HPDE6-E6E7 (cell line): ENCODE data around the gene NOL7.

Experiments used
- DNase-seq: peaks from one replicate; pipeline ENCODE4 v3.0.0; 2011; ENCODE audit warnings: missing footprints; ENCODE audit errors: extremely low spot score

The NOL7 gene

DNA sequence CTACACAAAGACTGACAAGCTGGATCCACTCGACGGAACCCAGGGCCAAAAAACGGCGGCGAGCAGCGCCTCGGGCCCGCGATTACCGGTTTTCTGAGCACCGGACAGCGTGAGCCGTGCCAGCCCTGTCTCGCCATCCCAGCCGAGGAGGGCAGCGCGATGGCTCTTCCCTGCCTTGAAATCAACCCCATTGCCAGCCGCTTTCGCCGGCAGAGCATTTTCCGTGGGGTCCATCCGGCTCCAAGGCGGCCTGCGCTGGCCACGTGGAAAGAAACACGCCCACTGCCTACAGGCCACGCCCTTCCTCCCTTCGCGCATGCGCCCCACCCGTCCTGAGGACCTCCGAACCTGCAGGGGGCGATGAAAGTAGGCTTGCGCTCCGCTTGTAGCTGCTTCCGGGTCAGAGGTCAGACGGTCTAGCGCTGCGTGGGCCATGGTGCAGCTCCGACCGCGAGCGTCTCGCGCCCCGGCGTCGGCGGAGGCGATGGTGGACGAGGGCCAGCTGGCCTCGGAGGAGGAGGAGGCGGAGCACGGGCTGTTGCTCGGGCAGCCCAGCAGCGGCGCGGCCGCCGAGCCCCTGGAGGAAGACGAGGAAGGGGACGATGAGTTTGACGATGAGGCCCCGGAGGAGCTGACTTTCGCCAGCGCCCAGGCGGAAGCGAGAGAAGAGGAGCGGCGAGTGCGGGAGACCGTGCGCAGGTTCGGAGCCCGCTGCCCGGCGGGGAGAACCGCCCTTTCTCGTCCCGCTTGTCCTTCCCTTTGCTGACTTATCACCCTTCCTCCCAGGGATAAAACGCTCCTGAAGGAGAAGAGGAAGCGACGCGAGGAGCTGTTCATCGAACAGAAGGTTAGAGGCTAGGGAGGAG lies at the start of gene NOL7:
Gene NOL7, plus strand, starts transcription at position 410 of the 866 bp plus-strand sequence. Its CDS starts 24 bp downstream, at position 434.
- DNase-seq = peak; percentile 88

DNA sequence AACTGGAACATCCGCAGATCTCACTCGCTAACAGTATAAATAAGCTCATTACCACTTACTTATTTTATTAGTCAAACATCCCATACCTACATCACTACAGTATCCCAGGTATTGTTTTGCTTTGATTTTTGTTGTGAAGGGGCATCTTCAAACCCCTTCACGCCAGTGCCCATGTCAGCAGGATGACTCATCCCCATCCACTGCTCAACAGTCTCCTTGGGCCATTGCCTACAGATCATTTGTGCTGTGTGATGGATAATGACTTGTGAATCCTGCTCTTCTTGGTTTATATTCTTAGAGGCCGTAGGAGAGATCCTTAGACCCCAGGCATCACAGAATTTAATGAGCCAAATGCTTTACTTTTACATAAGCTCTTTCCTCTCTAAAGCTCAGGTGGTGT lies 49.2 kb upstream of the NOL7 start:
- DNase-seq = no peak

DNA sequence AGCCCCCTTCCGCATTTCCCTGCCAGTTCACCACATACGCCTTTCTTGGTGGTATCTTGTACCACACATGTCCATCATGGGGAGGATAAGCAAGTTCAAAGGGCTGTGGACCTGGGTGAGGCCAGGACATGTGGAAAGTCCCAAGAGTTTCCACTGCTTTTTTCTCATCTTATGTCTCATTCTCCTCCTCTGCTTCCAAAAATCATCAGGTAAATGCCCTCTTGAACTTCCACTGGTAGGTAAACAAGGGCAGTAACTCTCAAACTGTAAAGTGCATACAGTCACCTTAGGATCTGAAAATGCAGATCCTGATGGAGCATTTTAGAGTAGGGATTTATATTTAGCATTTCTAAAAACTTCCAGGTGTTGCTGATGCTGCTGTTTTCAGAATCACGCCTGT lies 48.6 kb upstream of the NOL7 start:
- no peak for DNase-seq

DNA sequence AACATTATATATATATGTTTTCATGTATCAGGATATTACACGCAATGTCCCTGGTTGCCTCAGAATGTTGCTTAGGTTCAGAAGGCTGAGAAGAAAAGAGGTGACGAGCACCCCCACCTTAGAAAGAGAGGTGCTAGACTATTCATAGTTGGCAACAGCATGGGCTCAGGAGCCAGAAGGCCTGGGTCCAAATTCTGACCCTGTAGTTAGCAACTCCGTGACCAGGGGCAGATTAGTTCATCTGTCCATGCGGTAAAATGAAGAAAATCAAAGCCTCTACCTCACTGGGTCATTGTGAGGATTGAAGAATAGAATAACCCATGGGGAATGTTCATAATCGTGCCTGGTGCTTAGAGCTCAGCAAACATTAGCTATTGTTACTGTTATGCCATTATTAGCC lies 46.2 kb upstream of the NOL7 start:
- DNase-seq = no peak

DNA sequence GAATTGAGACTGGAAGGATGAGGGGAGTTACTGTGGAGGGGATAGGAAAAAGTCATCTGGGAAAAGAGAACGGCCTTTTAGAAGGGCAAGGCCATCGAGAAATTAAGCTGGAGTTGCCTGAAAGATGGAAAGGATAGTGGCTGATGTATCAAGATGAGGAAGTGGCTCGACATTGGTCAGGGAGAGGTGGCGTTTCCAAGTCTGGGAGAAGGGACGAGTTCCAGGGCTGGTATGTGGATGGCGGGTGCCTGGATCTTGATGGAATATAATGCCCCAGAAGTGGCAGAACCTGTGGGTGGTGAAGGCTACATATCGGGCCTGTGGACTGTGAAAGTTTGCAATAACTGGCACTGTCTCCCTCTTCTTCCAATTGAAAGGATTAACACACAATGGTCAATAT lies 42.9 kb upstream of the NOL7 start:
- DNase-seq = no peak

DNA sequence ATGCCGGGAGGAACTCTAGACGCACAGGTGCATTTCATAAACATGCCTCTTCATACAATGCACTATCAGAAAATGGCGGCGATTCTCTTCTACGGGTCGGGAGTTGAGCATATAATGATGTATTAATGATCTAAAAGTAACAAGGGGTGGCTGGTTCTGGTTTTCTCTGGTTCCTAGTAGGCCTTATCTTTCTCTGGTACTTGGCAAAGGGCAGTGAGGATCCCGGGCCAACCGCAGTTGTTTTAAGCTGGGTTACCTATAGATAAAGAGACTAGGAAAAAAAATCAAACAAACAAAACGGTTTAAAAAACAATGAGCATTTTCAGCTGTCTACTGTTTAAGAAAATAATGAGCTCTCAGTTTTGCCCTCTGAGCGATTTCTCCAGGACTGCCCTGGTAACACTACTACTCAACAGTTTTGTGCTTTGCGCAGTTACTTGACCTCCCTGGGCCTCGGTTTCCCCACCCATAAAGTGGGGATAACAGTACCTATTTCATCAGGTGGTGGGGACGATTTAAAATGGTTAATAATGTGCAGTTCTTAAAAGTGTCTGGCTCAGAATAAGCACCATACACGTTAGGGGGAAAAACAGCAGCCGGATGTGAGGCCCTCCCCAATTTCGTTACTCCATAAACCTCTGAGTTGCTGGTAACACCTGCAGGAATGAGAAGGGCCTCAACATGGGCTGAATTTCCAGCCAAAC lies 42.0 kb upstream of the NOL7 start:
- DNase-seq = no peak

DNA sequence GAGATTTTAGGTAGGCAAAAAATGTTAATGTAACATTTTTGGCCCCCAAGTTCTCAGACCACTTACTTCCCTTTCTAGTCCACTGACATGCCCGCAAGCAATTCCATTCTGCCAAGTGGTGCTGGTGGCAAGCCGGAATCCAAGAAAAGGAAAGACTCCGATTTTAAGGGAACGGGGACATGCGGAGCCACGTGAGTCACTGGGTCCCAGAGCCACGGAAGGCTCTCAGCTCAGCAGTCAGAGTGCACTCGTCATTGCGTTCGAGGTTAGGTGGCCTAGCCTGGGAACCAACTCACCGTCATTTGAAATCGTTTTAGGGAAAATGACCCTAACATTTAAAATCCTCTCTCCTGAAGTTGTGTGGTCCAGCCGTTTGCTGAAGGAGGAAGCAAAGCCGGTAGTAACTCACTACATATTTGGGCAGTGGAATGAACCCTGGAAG lies 41.4 kb upstream of the NOL7 start:
- peak; percentile 19 for DNase-seq

DNA sequence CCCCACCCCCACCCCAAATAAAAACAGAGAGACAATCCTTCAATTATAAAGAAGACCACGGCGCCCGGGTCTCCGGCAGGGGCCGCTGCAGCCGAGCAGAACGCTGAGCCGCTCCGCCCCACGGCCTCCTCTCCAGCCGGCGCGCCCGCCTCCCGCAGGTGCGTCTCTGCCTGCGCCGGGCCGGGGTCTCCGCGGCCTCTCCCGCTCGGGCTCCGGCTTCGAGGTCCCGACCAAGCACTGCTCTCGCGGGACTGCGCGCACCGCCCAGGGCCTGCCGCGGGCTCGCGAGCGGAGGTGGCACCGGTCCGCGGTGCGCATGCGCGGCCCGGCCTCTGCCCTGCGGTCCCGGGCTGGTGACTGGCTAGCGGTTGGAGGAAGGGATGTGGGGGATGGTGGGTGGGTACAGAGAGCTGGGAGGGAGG lies 41.0 kb upstream of the NOL7 start:
- DNase-seq = peak; percentile 96

DNA sequence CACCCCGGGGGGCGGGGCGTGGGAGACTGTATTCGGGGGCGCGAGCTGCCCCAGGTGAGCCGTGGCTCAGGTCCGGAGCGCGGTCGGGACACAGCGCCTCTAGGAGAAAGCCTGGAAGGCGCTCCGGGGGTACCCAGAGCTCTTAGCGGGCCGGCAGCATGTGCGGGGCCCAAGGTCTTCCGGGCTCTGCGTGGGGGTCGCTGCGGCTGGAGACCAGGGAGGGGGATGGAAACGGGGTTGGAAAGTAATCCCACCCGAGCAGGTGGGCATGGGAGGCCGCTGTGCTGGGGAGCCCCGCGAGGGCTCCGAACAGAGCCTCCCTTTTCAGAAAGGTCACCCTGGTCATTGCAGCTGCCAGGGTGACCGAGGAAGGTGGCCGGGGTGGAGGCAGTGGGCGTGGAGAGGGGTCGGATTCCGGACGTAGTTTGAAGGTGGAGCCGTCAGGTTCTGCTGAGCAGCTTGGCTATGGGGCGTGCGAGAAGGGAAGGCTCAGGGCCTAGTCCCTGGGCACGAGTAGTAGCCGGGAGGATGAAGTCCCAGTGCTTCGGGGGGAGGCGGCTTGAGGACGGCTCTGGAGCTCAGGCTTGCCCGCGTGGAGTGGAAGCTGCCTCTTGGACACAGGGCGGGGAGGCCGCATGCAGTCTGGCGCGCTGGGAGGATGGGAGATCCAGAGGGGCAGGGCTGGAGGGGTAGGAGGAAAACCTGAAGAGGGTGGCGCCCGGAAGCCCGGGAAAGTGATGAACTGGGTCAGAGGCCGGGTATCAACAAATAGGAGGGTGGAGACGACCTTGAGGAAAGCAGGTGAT lies 40.4 kb upstream of the NOL7 start, which contains the start of gene SIRT5:
Gene SIRT5, plus strand, starts transcription at position 31 of the 806 bp plus-strand sequence. CDS start 9,510 bp downstream, outside the sequence.
- DNase-seq = peak; percentile 78

DNA sequence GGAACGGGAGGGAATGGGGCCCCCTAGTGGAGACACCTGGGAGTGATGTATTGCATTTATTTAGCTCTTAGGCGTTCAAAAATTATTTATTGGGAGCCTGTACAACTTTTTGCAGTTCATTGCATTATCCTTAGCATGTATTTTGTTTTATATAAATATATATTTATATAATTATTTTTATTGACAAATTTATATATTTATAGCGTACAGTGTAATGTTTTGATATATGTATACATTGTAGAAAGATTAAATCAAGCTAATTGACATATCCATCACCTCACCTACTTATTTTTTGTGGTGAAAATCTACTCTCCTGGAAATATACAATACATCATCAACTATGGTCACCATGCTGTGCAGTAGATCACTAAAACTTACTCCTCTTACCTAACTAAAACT lies 39.8 kb upstream of the NOL7 start:
- no peak for DNase-seq

DNA sequence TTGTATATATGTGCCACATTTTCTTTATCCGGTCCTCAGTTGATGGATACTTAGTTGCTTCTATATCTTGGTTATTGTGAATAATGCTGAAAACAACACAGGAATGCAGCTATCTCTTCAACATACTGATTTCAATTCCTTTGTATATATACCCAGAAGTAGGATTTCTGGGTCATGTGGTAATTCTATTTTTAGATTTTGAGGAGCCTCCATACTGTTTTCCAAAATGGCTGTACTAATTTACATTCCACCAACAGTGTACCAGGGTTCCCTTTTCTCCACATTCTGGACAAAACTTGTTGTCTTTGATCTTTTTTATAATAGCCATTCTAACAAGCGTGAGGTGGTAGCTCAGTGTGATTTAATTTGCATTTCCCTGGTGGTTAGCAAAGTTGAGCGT lies 39.1 kb upstream of the NOL7 start:
- DNase-seq = no peak

DNA sequence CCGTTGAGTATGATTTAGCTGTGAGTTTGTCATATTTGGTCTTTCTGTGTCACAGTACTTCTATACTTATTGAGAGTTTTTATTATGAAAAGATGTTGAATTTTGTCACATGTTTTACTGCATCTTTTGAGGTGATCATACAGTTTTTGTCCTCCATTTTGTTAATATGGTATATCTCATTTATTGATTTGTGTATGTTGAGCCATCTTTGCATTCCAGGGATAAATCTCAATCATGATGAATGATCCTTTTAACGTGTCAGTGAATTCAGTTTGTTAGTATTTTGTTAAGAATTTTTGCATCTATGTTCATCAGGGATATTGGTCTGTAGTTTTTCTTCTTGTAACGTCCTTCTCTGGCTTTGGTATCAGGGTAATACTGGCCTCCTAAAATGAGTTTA lies 37.2 kb upstream of the NOL7 start:
- DNase-seq = no peak

DNA sequence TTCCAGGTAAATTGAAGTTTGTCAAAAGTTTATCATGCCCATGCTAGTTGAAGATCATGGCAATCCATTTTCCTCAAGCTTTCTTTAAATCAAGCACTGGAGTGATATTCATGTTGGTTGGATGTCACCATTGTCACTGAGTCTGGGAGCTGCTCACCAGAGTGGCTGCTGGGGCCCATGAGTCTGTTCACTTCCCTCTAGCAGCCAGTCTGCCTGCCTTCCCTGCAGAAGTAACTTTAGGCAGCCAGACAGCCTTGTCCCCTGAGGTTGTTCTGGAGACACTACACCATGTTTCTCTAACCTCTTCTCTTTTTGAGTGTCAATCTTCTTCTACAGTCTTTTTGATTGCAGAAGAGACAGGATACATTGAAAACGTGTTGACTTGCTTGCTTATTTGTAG lies 35.2 kb upstream of the NOL7 start:
- no peak for DNase-seq

DNA sequence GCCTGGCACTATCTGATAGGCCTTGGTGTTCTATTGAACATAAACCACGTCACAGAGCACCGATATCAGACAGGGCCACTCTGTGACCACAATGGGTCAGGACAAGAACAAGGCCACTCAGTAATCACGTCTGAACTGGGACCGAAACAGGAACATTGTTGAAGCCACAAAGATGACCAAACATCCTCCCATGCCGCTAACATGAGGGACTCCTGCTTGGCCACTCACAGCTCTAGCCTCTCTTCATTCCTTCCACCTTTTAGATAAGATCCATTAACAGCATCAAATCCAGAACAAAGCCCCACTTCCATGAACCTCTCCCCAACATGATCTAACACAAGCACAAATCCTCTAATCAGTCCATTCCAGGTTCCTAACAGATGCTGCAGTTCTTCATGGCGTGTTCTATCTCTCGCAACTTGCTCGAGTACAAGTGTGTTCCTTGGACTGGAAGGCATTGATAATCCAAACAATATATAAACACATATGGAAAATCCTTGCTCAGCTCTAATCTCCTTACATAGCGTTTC lies 33.4 kb upstream of the NOL7 start:
- DNase-seq = no peak

DNA sequence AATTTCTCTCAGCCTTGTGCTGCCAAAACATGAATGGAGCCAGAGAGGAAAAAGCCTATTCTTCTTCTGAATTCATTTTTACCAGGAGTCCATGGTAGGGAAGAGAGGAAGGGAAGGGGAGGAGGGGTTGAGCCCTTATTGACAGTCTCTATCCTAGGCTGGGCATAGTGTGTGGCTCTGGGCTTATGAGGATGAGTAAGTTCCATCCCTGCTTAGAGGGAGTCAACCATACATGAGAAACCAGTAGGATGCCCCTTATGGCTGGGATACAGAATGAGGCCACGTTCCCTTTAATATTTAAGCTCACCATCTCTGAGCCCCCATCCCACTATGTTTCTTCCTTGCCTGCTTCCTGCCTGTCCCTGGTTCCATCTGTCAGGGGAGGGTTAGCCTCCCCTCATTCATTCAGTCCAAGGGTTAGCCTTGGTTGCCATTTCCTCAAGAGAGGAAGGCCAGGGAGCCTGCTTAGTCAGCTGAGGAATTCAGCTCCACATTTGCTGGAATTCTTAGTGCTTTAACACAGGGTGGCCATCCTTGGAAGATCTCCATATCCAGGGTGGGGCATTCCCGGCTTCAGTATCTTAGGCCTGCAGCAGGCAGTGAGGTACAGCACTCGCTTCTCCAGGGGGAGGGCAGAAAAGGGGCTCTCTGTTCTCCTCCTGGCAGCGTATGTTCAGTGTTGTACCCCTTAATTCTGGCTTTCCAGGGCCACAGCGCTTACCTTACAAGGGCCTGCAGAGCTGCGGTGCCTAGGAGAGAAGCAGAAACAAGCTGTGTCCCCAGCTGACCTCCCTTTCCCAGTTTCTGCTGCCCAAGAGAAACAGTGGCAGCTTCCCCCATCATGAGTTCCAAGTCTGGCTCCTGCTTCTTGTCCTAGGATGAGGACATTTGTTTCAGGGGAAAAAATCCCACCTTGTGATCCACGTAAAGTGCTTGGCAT lies 28.3 kb upstream of the NOL7 start:
- no peak for DNase-seq

DNA sequence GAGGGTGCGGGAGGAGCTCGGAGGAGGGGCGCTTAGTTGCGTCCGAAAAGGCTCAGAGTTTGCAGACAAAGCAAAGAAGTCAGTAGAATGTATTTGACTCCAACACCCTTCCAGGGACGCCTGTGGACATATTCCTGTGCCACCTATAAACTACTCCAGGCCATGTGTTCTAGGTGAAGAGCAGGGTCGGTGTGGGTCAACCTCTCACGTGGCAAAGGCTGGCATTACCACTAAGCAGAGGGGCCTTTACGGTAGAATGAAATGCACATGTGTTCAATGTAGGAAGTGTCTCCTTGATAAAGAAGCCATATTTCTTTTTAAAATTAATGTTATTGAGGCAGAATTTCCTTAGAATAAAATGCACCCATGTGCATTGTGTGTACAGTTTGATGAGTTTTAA lies 25.3 kb upstream of the NOL7 start:
- DNase-seq = no peak

DNA sequence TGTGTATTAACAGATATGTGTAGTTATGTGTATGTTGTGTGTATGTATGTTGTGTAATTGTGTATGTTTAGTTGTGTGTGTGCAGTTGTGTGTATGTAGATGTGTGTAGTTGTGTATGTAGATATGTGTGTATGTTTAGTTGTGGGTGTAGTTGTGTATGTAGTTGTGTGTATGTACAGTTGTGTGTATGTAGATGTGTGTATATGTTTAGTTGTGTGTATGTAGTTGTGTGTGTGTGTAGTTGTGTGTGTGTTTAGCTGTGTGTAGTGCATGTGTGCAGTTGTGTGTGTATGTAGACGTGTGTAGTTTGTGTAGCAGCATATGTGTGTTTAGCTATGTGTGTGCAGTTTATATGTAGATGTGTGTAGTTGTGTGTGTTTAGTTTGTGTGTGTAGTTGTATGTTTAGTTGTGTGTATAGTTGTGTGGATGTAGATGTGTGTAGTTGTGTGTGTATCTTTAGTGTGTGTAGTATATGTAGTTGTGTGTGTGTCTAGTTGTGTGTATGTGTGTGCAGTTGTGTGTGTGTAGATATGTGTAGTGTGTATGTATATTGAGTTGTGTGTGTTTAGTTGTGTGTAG lies 24.5 kb upstream of the NOL7 start:
- no peak for DNase-seq

DNA sequence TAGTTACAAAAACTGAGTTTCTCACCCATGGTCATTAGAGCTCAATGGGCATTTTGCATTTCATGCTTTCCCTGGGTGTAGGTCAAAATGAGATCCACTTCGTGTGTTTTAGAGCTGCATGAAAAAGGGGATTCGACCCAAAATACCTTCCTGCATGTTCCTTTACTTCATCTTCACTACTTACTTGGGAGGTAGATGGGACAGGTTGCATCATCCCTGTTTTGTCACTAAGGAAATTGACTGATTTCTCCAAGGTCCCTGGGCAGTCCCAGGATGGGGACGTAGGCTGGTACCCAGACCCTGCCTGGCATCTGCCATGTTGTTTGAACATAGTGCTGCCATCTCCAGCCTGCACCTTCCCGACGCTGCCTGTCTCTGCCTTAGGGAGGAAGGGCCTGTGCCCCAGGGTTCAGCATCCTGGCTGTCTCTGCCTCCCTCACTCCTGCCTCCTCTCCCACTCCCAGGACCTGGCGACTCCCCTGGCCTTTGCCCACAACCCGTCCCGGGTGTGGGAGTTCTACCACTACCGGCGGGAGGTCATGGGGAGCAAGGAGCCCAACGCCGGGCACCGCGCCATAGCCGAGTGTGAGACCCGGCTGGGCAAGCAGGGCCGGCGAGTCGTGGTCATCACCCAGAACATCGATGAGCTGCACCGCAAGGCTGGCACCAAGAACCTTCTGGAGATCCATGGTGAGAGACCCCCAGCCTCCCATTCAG lies 23.8 kb upstream of the NOL7 start:
- no peak for DNase-seq

DNA sequence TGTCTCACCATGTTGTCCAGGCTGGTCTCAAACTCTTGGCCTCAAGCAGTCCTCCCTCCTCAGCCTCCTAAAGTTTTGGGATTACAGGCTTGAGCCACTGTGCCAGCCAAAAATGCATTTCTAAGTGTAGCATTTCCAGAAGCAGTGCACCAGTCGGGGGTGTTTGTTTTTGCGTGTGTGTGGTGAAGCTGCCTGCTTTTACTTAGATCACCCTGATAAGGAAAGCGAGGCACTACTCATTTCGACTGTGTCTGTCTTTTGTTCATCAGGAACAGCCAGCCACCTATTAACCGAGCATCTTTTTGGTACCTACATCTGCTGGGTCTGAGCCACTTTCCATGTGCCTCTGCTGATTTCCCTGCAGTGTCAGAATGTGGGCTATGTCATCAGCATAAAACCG lies 22.0 kb upstream of the NOL7 start:
- no peak for DNase-seq

DNA sequence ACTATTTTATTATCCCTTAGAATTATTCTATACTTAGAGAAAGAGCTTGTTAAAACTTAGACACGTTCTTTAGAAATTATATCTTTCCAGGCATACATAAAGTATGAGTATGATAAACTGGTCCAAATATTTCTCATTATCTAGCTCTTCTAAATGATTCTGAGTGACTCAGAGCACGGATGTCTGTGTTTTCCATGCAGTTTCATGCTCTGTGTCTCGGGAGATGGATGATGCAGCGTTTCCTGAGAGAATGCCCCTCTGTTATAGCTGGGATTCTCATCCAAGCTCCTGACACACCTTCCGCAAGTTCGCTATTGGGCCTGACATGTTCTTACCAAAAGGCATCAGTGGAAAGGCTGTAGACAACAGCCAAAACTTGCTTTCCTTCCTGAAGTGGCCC lies 21.4 kb upstream of the NOL7 start:
- no peak for DNase-seq
